ENCODE data around the gene JAK3. TPM values are rescaled to one million over a fixed set of nuclear protein-coding genes. Genes with fewer than 3 reads are reported as not detected.
A peak's percentile ranks its signal among the peaks of the same experiment; 100 is the strongest.

The JAK3 gene
- total and polyA plus RNA-seq, 2 of the 8 experiments (the other 6 are each of a cell fraction or from before 2014, with no cell fraction given), result 4.0 to 4.7 TPM

DNA sequence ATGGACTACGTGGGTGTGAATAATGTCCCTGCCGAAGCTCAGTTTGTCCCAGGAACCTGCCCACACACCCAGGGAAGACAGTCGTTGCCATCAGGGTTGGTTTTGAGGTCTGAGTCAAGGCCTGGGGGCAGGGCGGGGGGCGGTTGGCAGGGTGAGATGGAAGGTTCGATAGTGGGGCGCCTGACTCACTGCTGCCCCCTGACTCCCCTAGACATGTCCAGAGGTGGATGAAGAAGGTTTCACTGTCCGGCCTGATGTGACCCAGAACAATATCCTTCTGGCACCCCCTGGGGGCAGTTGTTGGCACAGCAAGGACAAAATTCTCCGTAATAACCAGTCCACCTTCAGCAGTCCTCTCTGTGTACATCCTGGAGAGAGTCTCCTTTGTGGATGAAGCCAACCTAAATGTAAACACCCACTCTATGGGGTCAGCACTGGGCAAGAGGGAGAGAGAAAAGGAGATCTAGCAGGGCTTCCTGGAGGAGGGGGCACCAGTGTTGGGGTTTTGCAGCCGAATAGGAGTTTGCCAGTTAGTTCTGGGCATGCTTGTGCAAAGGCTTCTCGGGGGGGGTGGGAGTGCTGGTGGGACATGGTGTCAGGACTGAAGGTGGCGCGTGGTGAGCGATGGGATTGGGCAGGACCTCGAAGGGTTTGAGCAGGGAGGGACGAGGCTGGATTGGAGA is 72.4 kb downstream of the JAK3 start (continued):
- TF ChIP-seq CHD7 (IDR thresholded peaks at IDR 0.05; ENCODE audit: insufficient replicate concordance, low read length) (no peak), RAD21 (IDR thresholded peaks at IDR 0.05 in 1 of 2, conservative IDR thresholded peaks at IDR 0.05 in 1 of 2; ENCODE audit: low read depth in 2 of 2, low read length in 2 of 2) (peak; percentile 55 to 76)

All from H1 (cell line).